ENCODE results near the gene GMCL2. TPM values are rescaled to one million over a fixed set of nuclear protein-coding genes. Genes with fewer than 3 reads are reported as not detected.
A peak's percentile ranks its signal among the peaks of the same experiment; 100 is the strongest.

Gene GMCL2
- total and polyA plus RNA-seq, 9 of the 15 experiments (the other 6 are each of a cell fraction or from before 2014, with no cell fraction given), result 0.04 TPM; not detected in 8

DNA sequence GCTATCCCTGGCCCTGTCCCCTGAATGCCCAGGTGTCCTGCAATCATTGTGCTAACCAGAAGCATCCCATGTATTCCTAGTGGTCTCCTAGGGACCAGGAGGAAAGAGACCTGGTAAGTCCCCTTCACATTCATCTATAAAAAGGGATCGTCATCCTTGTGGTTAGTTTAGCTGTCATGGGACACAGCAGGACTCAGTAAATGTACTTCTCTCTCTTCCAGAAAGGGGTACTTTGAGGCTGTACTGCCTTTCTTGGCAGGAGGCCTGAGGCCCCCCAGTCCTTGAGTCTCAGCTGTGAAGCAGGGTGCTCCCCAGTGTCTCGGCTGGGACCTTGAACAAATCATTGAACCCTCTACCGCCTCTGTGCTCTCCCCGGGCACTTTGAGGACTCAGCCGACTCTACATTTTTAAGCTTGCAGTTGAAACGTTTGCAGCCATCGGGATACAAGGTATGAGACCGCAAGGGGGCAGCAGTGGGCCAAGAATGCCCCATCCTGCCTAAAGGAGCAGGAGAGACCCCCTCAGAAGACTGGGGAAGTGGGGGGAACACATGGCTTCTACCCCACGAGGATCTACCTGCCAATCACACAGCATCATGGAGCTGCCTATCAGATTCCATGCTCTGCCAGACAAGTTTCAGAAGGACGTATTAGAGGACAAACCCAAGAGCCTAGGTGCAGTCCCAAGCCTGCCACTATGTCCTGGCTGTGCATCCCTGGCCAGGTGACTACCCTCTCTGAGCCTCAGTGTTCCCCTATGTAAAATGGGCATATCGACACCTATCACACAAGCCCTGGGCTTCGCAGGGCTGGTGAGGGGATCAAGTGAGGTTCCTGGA lies 47.8 kb upstream of the GMCL2 start (continued):
- TF ChIP-seq, protein P1, sequence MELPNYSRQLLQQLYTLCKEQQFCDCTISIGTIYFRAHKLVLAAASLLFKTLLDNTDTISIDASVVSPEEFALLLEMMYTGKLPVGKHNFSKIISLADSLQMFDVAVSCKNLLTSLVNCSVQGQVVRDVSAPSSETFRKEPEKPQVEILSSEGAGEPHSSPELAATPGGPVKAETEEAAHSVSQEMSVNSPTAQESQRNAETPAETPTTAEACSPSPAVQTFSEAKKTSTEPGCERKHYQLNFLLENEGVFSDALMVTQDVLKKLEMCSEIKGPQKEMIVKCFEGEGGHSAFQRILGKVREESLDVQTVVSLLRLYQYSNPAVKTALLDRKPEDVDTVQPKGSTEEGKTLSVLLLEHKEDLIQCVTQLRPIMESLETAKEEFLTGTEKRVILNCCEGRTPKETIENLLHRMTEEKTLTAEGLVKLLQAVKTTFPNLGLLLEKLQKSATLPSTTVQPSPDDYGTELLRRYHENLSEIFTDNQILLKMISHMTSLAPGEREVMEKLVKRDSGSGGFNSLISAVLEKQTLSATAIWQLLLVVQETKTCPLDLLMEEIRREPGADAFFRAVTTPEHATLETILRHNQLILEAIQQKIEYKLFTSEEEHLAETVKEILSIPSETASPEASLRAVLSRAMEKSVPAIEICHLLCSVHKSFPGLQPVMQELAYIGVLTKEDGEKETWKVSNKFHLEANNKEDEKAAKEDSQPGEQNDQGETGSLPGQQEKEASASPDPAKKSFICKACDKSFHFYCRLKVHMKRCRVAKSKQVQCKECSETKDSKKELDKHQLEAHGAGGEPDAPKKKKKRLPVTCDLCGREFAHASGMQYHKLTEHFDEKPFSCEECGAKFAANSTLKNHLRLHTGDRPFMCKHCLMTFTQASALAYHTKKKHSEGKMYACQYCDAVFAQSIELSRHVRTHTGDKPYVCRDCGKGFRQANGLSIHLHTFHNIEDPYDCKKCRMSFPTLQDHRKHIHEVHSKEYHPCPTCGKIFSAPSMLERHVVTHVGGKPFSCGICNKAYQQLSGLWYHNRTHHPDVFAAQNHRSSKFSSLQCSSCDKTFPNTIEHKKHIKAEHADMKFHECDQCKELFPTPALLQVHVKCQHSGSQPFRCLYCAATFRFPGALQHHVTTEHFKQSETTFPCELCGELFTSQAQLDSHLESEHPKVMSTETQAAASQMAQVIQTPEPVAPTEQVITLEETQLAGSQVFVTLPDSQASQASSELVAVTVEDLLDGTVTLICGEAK (IDR thresholded peaks at IDR 0.05), result no peak
- TF ChIP-seq, protein P1 (CRISPR knock-in tag; IDR thresholded peaks at IDR 0.05), result no peak
- TF ChIP-seq RBM25 (IDR thresholded peaks at IDR 0.05; ENCODE audit: low read depth, low read length, severe bottlenecking) (peak; percentile 87), ARHGAP35 (IDR thresholded peaks at IDR 0.05; ENCODE audit: partially characterized antibody) (no peak), ZNF780A (CRISPR knock-in tag; IDR thresholded peaks at IDR 0.05) (no peak), SAFB (IDR thresholded peaks at IDR 0.05; ENCODE audit: borderline replicate concordance, low read depth, low read length) (no peak), SRSF7 (optimal IDR thresholded peaks at IDR 0.05; ENCODE audit: low read depth, low read length) (no peak), ZNF589 (CRISPR knock-in tag; IDR thresholded peaks at IDR 0.05; ENCODE audit: low read depth) (no peak), FOXK1 (CRISPR knock-in tag; IDR thresholded peaks at IDR 0.05; ENCODE audit: borderline replicate concordance) (no peak), ZBTB7A (IDR thresholded peaks at IDR 0.05; ENCODE audit: borderline replicate concordance, control insufficient read depth, low read depth, low read length) (peak; percentile 61), PTTG1 (tag; IDR thresholded peaks at IDR 0.05; ENCODE audit: low read depth) (no peak)
- TF ChIP-seq, protein P2, sequence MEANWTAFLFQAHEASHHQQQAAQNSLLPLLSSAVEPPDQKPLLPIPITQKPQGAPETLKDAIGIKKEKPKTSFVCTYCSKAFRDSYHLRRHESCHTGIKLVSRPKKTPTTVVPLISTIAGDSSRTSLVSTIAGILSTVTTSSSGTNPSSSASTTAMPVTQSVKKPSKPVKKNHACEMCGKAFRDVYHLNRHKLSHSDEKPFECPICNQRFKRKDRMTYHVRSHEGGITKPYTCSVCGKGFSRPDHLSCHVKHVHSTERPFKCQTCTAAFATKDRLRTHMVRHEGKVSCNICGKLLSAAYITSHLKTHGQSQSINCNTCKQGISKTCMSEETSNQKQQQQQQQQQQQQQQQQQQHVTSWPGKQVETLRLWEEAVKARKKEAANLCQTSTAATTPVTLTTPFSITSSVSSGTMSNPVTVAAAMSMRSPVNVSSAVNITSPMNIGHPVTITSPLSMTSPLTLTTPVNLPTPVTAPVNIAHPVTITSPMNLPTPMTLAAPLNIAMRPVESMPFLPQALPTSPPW (CRISPR knock-in tag; IDR thresholded peaks at IDR 0.05), result peak; percentile 19; the same call in 1 of the 2 replicates
- TF ChIP-seq, protein P3, sequence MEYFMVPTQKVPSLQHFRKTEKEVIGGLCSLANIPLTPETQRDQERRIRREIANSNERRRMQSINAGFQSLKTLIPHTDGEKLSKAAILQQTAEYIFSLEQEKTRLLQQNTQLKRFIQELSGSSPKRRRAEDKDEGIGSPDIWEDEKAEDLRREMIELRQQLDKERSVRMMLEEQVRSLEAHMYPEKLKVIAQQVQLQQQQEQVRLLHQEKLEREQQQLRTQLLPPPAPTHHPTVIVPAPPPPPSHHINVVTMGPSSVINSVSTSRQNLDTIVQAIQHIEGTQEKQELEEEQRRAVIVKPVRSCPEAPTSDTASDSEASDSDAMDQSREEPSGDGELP (CRISPR knock-in tag; IDR thresholded peaks at IDR 0.05; ENCODE audit: borderline replicate concordance), result 0 out of 2 replicates have a peak, but pooled peaks have one; percentile 28

Measured in K562 (cell line).